Thoracic aorta (tissue), 2 donors: Measurements from ENCODE around the gene HVCN1. TPM values are rescaled to one million over a fixed set of nuclear protein-coding genes. Genes with fewer than 3 reads are reported as not detected.

Source experiments
- ATAC-seq: fragments of 150-250 bp; one replicate; pipeline ENCODE4 v1.8.0; 2017; ENCODE audit warnings: low read depth; ENCODE audit not compliant: insufficient number of reproducible peaks, low FRiP score
- DNase-seq: peaks from one replicate; pipeline ENCODE4 v3.0.0-alpha.2; 2020; ENCODE audit warnings: low spot score
- H3K27ac ChIP-seq, 2 donors: fragments of 200-600 bp; sonication (generic); 1 replicate in 1 of 2; 2 replicates in 1 of 2; pipeline ENCODE4 v1.5.1; 2016; ENCODE audit warnings: mild to moderate bottlenecking in 2 of 2, moderate library complexity in 2 of 2
- H3K27me3 ChIP-seq: fragments of 200-600 bp; sonication (generic); replicated peaks from 2 replicates; pipeline ENCODE4 v1.6.0; 2016; ENCODE audit warnings: mild to moderate bottlenecking; ENCODE audit not compliant: insufficient read depth
- H3K36me3 ChIP-seq: fragments of 200-600 bp; sonication (generic); one replicate; pipeline ENCODE4 v1.5.1; 2016
- H3K4me1 ChIP-seq, 2 donors: fragments of 200-600 bp; sonication (generic); 1 replicate in 1 of 2; 2 replicates in 1 of 2; pipeline versions ENCODE4 v1.5.1 to v1.6.0; 2016; ENCODE audit warnings: low read depth in 2 of 2, mild to moderate bottlenecking in 1 of 2; ENCODE audit not compliant: control insufficient read depth in 1 of 2
- H3K4me3 ChIP-seq: fragments of 200-600 bp; sonication (generic); 2 replicates; pipeline ENCODE4 v1.5.1; 2016; ENCODE audit warnings: mild to moderate bottlenecking
- H3K9me3 ChIP-seq: fragments of 200-600 bp; sonication (generic); 2 replicates; pipeline ENCODE4 v1.5.1; 2016
- CTCF ChIP-seq: fragments of 200-600 bp; sonication (generic); IDR thresholded peaks from one replicate; pipeline ENCODE4 v1.5.1; 2019; ENCODE audit warnings: antibody characterized with exemption
- total RNA-seq, 2 donors: library from RNA; depleted of rRNA; stranded (reverse); fragments of >200 nt; gene quantifications; one replicate each; pipeline versions ENCODE4 v1.1.0 to v1.2.3, GENCODE V29; 2016

The HVCN1 gene
- total RNA-seq, 2 donors from 2014 or later: 12.3 to 14.5 TPM

- DNase-seq (no peak), ATAC-seq (no peak)
- H3K4me1 ChIP-seq: peaks cover 0 to 29% of the 10 kb centered on the region in 2 donors
- peak overlapping the region in 1 of 2 donors; percentile 39 for H3K27ac ChIP-seq
- no peaks in the 10 kb centered on the region for H3K36me3 ChIP-seq
- no peaks in the 10 kb centered on the region for H3K9me3 ChIP-seq
- TF ChIP-seq CTCF: no peak
- no peaks in the 10 kb centered on the region for H3K27me3 ChIP-seq
- H3K4me3 ChIP-seq: no peak overlapping the region
Measured at GRCh38 chr12:110640275-110641025, 48.5 kb downstream of the HVCN1 start.

- peaks cover 0 to 29% of the 10 kb centered on the region in 2 donors for H3K4me1 ChIP-seq
- no peak for TF ChIP-seq CTCF
- H3K27ac ChIP-seq: peak overlapping the region in 1 of 2 donors; percentile 39
- H3K36me3 ChIP-seq: no peaks in the 10 kb centered on the region
- no peaks in the 10 kb centered on the region for H3K27me3 ChIP-seq
- DNase-seq: no peak
- peak; percentile 73 for ATAC-seq
- no peak overlapping the region for H3K4me3 ChIP-seq
- no peaks in the 10 kb centered on the region for H3K9me3 ChIP-seq
Measured at GRCh38 chr12:110639336-110640141, 49.4 kb downstream of the HVCN1 start.

- no peak for ATAC-seq
- no peaks in the 10 kb centered on the region for H3K27me3 ChIP-seq
- no peak overlapping the region for H3K4me3 ChIP-seq
- TF ChIP-seq CTCF: no peak
- H3K4me1 ChIP-seq: peaks cover 0 to 29% of the 10 kb centered on the region in 2 donors
- no peaks in the 10 kb centered on the region for H3K9me3 ChIP-seq
- no peaks in the 10 kb centered on the region for H3K36me3 ChIP-seq
- peak overlapping the region in 1 of 2 donors; percentile 39 for H3K27ac ChIP-seq
- DNase-seq: no peak
Measured at GRCh38 chr12:110638796-110639195, 50.1 kb downstream of the HVCN1 start.

GRCh38 chr12:110637869-110638441 is 51.0 kb downstream of the HVCN1 start:
- H3K27ac ChIP-seq: no peak overlapping the region
- no peak for TF ChIP-seq CTCF
- H3K27me3 ChIP-seq: no peaks in the 10 kb centered on the region
- no peak for ATAC-seq
- H3K4me1 ChIP-seq: peaks cover 0 to 29% of the 10 kb centered on the region in 2 donors
- no peak for DNase-seq
- no peaks in the 10 kb centered on the region for H3K9me3 ChIP-seq
- H3K4me3 ChIP-seq: no peak overlapping the region
- H3K36me3 ChIP-seq: no peaks in the 10 kb centered on the region

- no peak for DNase-seq
- Histone ChIP-seq H3K9me3 (no peaks in the 10 kb centered on the region), H3K4me1 (peaks cover 0 to 18% of the 10 kb centered on the region in 2 donors), H3K27me3 (no peaks in the 10 kb centered on the region), H3K27ac (no peak overlapping the region), H3K4me3 (no peak overlapping the region), H3K36me3 (no peaks in the 10 kb centered on the region)
- no peak for TF ChIP-seq CTCF
- no peak for ATAC-seq
Measured at GRCh38 chr12:110636516-110636915, 52.4 kb downstream of the HVCN1 start.
